Activated CD4-positive, alpha-beta T cell treated with anti-CD3 and anti-CD28 coated beads for 4 hours (primary cell): ENCODE data around the gene F3.

ENCODE experiments used
- DNase-seq, 2 donors: peaks; one replicate each; pipeline ENCODE4 v3.0.0-alpha.2; 2020

Gene F3

DNA sequence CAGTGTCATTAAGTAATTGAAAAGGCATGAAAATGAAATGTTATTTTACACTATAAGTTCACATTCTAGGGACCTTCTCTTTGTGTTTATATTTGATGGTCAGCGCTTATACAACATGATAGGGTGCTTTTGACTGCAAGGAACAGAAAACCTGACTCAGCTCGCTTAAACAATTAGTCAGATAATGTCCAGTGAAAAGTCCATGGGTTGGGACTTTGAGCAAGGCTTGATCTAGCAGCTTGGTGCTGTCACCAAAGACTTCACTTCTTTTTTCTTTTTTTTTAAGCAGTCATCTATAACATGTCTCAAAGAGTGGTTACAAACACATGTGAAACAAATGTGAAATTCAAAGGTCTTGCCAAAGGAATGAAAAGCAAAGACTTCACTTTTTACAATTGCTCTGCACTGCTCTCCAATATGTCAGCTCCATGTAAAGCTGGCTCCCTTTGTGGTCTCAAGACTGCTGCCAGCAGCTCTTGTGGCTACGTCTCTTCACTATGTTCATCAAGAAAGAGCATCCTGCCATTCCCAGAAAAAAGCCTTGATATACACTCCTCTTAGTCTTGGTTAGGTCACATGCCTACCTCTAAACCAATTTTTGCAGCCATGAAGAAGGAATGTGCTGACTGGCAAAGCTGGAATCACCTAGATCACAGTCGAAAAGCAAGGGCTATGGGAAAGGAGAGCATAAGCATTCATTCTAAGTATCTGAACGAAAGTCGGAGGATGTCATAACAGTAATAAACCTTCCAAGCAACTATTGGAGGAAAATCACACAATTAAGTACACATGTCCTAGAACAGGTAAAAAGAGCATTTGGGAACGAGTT, 15.2 kb downstream of the F3 start:
- no peak for DNase-seq

DNA sequence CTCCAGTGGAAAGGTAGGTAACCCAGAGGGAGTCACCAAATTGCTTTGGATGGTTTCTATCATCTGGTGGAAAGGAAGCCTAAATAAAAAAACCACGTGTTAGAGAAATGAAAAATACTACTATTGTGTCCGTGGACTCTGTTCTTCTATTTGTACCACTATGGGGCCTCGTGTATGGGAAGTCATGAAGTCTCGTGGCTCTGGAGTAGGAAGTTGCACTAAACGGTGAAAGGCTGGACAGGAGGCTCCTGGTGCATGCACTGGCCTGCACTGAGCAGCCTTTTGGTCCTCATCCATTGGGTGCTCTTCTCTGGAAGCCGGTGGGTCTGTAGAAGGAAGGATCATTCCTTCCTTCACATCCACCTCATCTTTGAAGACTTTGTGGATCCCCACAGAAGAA, 17.0 kb downstream of the F3 start:
- no peak for DNase-seq

DNA sequence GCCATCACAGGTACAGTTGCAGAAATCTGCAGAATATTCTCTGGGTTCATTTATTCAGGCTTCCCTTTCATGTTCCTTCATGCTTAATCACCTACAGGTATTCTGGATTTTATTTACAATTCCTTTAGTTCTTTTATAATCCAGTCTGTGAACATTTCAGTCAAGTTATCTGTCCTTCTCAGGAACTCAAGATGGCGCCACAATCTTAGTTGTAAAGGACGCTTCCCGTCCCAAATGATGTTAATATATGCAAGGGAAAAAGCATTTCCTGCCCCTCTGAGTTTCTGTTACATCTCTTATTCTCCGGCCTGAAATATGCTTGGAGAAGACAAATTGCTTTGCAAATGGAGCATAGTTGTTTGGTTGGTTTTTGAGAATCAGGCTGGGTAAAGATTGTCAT, 19.3 kb downstream of the F3 start:
- no peak for DNase-seq

DNA sequence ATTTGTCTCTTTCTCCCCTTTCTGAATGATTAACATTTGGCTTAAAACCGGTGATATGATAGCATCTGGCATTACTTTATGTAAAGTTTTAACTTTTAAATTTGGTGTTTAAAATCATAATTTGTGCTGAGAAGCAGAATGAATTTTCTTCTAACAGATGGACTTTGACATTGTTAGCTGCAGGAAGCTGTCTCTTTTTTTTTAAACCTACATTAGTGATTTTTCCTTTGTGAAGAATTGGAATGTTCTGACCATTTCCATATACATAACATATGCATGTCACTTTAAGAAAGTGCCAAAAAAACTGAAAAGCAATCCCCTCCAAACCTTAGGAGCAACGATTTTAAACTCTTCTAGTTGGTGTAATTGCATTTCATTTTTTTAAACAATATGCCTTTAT, 22.2 kb downstream of the F3 start:
- DNase-seq = no peak

DNA sequence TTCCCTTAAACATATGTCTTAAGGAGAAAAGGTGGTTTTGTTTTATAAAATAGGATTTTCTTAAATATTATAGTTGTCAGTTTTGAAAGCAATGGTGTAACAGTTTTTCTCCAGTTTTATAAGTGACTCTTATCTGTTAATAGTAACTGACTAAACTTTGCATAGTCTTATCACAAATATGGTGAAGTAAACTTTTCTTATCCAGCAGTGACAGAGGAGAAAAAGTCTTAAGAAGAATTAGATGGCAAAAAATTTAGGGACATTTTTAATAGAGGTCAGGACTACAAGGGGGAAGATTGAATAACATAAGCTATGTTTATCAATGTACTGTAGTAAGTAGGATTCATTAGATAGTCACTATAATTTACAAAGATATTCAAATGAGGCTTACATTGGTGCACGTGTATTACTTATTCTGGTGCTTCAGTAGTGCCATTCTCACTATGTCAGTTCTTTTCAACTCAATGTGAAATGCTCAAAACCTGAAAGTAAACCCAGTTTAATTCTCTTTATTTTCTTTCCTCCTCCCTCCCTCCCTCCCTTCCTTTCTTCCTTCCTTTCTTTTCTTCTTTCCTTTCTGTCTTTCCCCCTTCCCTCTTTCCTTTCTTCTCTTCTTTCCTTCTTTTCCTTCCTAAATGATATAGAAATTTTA, 26.1 kb downstream of the F3 start:
- DNase-seq = no peak

DNA sequence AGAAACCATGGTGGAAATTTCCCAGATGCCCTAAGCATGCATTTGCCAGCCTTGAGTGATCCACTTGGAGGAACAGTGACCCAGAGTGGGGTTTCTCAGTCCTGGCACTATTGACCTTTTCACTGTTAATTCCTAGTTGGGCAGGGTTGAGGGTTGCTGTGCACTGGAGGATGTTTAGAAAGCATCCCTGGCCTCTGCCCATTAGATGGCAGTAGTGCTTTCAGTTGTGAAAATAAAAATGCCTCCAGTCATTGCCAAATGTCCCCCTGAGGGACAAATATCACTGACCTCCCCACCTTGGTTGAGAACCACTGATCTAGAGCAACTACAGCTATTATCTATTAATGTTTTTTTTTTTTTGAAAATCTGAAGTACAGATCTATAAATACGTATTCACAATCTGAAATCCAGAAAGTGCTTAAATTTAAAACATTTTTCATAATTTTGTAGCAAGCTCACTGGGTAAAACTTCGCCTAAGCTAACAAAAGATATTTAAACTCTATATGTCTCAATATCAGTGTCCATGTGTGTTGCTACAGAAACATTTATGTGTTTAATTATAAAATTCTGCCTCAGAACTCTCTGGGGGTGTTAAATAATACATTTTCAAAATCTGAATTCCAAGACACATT, 27.3 kb downstream of the F3 start:
- DNase-seq = no peak

DNA sequence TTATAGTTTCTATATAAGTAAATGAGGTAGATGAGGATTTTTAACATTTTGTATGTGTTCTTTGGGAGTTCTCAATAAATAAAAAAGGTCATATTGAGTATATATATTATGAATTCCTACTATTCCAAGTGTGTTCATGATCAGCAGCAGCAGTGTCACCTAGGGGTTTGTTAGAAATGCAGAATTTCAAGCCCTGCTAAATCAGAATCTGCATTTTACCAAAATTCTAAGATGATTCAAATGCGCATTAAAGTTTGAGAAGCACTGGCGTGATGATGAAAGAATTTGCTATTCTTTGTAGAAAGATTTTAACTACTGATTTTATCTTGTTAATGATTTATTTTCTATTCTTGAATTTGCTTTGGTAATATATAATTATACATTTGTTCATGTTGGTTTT, 28.7 kb downstream of the F3 start:
- DNase-seq = no peak

DNA sequence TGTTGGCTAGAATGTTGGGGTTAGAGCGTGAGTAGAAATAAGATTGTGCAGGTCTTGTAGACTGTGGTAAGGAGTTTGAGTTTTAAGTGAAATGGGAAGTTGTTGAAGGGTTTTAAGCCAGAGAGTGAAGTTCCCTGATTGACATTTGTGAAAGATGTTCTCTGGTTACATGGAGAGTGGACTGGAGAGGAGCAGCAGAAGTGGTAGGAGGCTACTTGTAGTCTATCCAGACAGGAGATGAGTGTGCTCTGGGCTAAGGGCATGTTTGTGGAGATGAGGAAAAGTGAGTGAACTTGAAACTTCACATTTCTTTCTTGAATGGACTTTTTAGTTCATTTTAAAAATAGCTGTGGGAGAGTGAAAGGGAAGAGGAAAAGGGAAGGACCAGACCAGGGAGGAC, 37.0 kb downstream of the F3 start:
- no peak for DNase-seq

DNA sequence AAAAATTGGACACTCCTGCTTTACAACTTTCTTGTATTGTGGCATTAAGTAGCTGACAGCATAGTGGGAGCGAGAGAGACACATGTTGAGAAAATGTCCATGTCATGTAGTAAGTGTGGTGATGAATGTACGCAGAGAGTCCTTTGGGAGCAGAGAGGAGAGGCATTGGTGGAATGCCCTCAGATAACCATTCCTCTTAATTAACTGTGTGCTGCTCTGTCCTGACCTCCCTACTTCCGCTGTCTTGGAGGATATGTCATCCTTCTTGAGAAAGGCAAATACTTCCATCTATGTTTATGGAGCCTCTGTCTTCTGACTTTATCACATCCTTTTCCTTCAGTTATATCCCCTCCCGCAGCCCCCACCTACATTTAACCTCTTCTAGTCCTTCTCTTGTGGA, 38.4 kb downstream of the F3 start:
- DNase-seq = no peak

DNA sequence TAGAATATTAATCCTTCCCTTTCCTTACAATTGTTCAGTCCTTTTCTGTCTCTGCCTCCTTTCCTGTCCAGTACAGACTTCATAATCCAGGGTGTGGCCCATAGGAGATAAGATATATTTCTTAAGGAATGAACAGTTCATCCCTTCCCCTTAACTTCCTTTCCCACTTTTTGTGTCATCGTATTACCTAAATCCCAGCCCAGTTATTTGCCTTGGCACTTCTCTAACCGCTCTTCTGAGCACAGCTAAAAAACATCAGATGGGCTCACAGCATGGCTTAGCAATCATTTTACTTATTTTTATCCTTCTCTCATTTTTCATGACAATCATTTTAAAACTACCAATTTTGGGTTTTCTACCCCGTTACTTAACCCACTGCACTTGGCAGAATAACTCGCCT, 39.6 kb downstream of the F3 start:
- no peak for DNase-seq

DNA sequence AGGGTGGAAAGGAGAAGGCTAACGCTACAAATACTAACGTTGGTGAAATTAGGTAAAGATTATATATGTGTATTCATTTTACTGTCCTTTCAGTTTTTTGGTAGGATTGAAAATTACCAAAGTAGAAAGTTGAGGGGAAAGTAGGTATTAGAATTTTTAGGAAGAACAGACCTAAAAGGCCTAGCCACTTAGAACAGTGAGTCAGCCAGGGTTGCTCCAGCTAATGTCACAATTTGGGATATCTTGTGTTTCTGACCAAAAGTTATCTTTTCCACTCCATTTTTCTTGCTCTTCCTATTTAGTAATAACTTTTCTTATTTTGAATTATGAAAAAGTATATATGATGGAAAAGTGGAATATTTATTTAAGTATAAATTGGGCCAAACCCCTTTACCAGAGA, 40.1 kb downstream of the F3 start:
- no peak for DNase-seq

DNA sequence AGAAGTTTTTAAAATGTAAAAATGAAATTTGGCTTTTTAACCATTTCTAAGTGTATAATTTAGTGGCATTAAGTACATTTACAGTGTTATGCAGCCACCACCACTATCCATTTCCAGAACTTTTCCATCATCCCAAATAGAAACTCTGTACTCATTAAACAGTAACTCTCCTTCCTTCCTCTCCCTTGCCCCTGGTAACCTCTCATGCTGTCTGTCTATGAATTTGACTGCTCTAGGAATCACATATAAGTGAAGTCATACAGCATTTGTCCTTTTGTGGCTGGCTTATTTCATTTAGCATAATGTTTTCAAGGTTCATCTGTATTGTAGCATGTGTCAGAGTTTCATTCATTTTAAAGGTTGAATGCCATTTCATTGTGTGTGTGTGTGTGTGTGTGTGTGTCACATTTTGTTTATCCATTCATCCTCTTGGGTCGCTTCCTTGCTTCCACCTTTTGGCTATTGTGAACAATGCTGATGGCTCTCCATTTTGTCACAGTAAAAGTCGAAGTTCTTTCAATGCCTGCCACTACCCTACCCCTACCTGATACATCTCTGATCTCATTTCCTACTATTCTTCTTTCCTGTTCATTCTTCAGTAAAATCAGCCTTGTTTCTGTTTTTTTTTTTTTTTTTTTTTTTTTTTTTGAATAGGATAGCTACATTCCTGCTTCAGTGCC, 45.3 kb downstream of the F3 start:
- DNase-seq = no peak

DNA sequence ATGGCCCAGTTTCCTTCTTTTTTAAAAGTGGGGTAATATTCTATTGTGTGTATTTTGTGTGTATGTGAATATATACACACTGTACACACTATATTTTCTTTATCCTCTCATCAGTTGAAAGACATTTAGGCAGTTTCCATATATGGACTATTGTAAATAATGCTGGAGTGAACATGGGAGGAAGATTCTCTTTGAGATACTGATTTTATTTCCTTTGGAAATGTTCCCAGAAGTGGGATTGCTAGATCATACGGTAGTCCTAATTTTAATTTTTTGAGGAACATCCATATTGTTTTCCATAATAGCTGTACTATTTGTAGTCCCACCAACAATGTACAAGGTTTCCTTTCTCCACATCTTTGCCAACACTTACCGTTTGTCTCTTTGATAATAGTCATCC, 51.0 kb downstream of the F3 start:
- DNase-seq = no peak

DNA sequence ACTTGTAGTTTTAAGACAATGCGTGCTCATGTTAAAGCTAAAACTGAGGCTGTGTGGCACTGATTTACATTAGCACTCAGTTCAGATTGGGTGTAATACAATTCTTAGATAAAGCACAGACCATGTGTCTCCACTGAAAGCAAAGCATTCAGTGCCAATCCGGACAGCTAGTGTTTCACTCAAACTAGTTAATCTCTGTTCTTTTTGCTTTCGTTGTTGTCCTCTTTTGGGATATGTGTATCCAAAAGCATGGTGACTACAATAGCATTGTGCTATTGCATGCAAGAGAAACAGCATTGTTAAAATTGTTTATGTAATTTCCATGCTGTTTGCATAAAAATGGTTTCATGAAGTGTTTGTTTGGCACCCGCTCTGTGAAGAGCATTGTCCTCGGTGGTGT, 54.6 kb downstream of the F3 start:
- DNase-seq = no peak

DNA sequence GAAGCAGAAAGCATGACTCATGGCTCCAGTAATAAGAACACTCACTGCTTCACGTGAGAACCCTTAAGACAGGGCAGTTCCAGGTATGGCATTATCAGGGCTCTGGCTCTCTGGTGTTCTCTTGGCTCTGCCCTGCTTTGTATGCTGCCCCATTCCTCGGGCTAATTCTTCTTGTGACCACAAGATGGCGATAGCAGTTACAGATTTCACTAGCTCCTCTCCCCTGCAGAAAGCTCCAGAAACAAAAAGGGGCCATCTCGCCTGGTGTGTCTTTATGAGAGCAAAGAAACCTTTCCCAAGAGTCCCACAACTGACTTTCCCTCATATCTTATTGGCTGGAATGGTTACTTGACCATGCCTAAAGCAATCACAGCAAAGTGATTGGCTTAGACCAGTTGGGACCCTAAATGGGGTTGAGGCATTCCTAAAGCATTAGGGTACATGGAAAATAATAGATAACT, 60.1 kb downstream of the F3 start:
- DNase-seq = peak; percentile 6 to 12

DNA sequence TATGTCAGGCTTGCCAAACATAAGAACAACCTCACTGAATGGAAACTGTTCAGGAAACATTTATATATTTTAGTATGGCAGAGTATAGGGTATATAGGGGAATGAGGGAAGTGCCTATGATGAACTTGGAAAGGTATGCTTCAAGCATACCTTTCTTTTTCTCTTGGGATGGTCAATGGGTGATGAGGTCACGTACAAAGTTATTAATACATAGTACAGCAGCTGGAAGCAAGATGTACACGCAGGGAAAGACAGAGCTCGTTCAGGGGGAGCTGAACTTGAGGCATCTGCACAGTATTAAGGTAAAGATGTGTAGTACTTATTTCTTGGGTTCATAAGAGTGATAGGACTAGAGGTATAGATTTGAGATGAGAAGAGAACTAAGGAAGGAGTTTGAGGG, 61.9 kb downstream of the F3 start:
- DNase-seq = no peak
